WTC11 (cell line): ENCODE measurements around the gene NUP210. TPM values are rescaled to one million over a fixed set of nuclear protein-coding genes. Genes with fewer than 3 reads are reported as not detected.

ENCODE experiments used
- ATAC-seq: fragments of 200-7000 bp; cut with Tn5 transposase; 2 replicates; pipeline ENCODE4 v1.10.0; 2021; ENCODE audit warnings: mild to moderate bottlenecking, moderate library complexity
- CTCF ChIA-PET: fragments of 300-600 bp; sonication (Branson Sonifier 250); formaldehyde crosslinking; loops from one replicate; lab custom pipeline; 2021; ENCODE audit warnings: antibody characterized with exemption; lab: Charles Lee
- POLR2A ChIA-PET: fragments of 350-600 bp; sonication (Branson Sonifier 250); formaldehyde crosslinking; loops from one replicate; lab custom pipeline; 2021; ENCODE audit warnings: antibody characterized with exemption; lab: Charles Lee
- DNase-seq: peaks from one replicate; pipeline ENCODE4 v3.0.0; 2021; ENCODE audit warnings: low spot score
- H3K27ac Mint-ChIP-seq: 2 replicates; pipeline ENCODE4 v1.8.0; 2021; ENCODE audit warnings: mixed read lengths
- H3K27me3 Mint-ChIP-seq: 2 replicates; pipeline ENCODE4 v1.8.0; 2021; ENCODE audit warnings: low read depth, mild to moderate bottlenecking, moderate library complexity, mixed read lengths
- H3K36me3 Mint-ChIP-seq: 2 replicates; pipeline ENCODE4 v1.8.0; 2021; ENCODE audit warnings: mixed read lengths
- H3K4me1 Mint-ChIP-seq: 2 replicates; pipeline ENCODE4 v1.8.0; 2022; ENCODE audit warnings: mixed read lengths
- H3K4me3 Mint-ChIP-seq: 2 replicates; pipeline ENCODE4 v1.8.0; 2021; ENCODE audit warnings: mild to moderate bottlenecking, moderate library complexity, mixed read lengths
- H3K9me3 Mint-ChIP-seq: 2 replicates; pipeline ENCODE4 v1.8.0; 2021; ENCODE audit warnings: mixed read lengths
- CREM ChIP-seq: sonication (generic); formaldehyde crosslinking; IDR thresholded peaks from 2 replicates; pipeline ENCODE4 v1.8.1; 2022; ENCODE audit warnings: mild to moderate bottlenecking, missing genetic modification reagents, moderate library complexity
- E2F4 ChIP-seq: sonication (generic); formaldehyde crosslinking; IDR thresholded peaks from 2 replicates; pipeline ENCODE4 v1.8.1; 2022; ENCODE audit warnings: low read depth, mild to moderate bottlenecking, moderate library complexity, missing genetic modification reagents, borderline replicate concordance
- ETV6 ChIP-seq: sonication (generic); formaldehyde crosslinking; IDR thresholded peaks from 2 replicates; pipeline ENCODE4 v1.8.1; 2022; ENCODE audit warnings: mild to moderate bottlenecking, missing genetic modification reagents
- FOXK1 ChIP-seq: sonication (generic); formaldehyde crosslinking; IDR thresholded peaks from 2 replicates; pipeline ENCODE4 v1.8.0; 2022; ENCODE audit warnings: mild to moderate bottlenecking, moderate library complexity, missing genetic modification reagents
- GRHL2 ChIP-seq: fragments of 250-450 bp; sonication (Bioruptor Pico); IDR thresholded peaks from 2 replicates; pipeline ENCODE4 v1.8.0; 2022; ENCODE audit warnings: mild to moderate bottlenecking, moderate library complexity; ENCODE audit not compliant: insufficient replicate concordance, severe bottlenecking
- MLX ChIP-seq: sonication (generic); formaldehyde crosslinking; IDR thresholded peaks from 2 replicates; pipeline ENCODE4 v1.8.1; 2023; ENCODE audit warnings: mild to moderate bottlenecking, missing genetic modification reagents, moderate library complexity
- MYBL2 ChIP-seq: sonication (generic); formaldehyde crosslinking; IDR thresholded peaks from 2 replicates; pipeline ENCODE4 v1.8.1; 2023; ENCODE audit warnings: mild to moderate bottlenecking, moderate library complexity, missing genetic modification reagents
- NR2C2 ChIP-seq: sonication (generic); formaldehyde crosslinking; IDR thresholded peaks from 2 replicates; pipeline ENCODE4 v1.8.0; 2022; ENCODE audit warnings: mild to moderate bottlenecking, missing genetic modification reagents
- PRDM15 ChIP-seq: sonication (generic); formaldehyde crosslinking; IDR thresholded peaks from 2 replicates; pipeline ENCODE4 v1.8.0; 2022; ENCODE audit warnings: missing genetic modification reagents
- PREB ChIP-seq: sonication (generic); formaldehyde crosslinking; IDR thresholded peaks from 2 replicates; pipeline ENCODE4 v1.8.1; 2022; ENCODE audit warnings: mild to moderate bottlenecking, missing genetic modification reagents, moderate library complexity, borderline replicate concordance
- RORB ChIP-seq: fragments of 250-450 bp; sonication (Bioruptor Pico); IDR thresholded peaks from 2 replicates; pipeline ENCODE4 v1.9.0; 2021; ENCODE audit warnings: mild to moderate bottlenecking
- SMAD4 ChIP-seq: sonication (generic); formaldehyde crosslinking; IDR thresholded peaks from 2 replicates; pipeline ENCODE4 v1.8.0; 2022; ENCODE audit warnings: mild to moderate bottlenecking, missing genetic modification reagents
- TCF7 ChIP-seq: sonication (generic); formaldehyde crosslinking; IDR thresholded peaks from 2 replicates; pipeline ENCODE4 v1.8.0; 2022; ENCODE audit warnings: mild to moderate bottlenecking, low read depth, missing genetic modification reagents, moderate library complexity
- TEAD4 ChIP-seq: sonication (generic); formaldehyde crosslinking; IDR thresholded peaks from 2 replicates; pipeline ENCODE4 v1.8.0; 2022; ENCODE audit warnings: mild to moderate bottlenecking, missing genetic modification reagents
- USF1 ChIP-seq: sonication (generic); formaldehyde crosslinking; IDR thresholded peaks from 2 replicates; pipeline ENCODE4 v1.8.0; 2022; ENCODE audit warnings: mild to moderate bottlenecking, missing genetic modification reagents
- USF2 ChIP-seq: sonication (generic); formaldehyde crosslinking; IDR thresholded peaks from 2 replicates; pipeline ENCODE4 v1.8.1; 2023; ENCODE audit warnings: mild to moderate bottlenecking, missing genetic modification reagents, moderate library complexity
- ZNF219 ChIP-seq: sonication (generic); formaldehyde crosslinking; IDR thresholded peaks from 2 replicates; pipeline ENCODE4 v1.8.0; 2023; ENCODE audit warnings: missing genetic modification reagents, mild to moderate bottlenecking, borderline replicate concordance
- ZNF317 ChIP-seq: sonication (generic); formaldehyde crosslinking; IDR thresholded peaks from 2 replicates; pipeline ENCODE4 v1.8.1; 2023; ENCODE audit warnings: low read depth, mild to moderate bottlenecking, moderate library complexity, missing genetic modification reagents, borderline replicate concordance
- ZNF416 ChIP-seq: fragments of 250-450 bp; sonication (Bioruptor Pico); IDR thresholded peaks from 2 replicates; pipeline ENCODE4 v1.9.0; 2021; ENCODE audit warnings: mild to moderate bottlenecking, inconsistent platforms
- ZNF423 ChIP-seq: fragments of 250-450 bp; sonication (Bioruptor Pico); IDR thresholded peaks from 2 replicates; pipeline ENCODE4 v2.1.2; 2022; ENCODE audit warnings: mild to moderate bottlenecking, moderate library complexity
- ZNF532 ChIP-seq: fragments of 250-450 bp; sonication (Bioruptor Pico); IDR thresholded peaks from 2 replicates; pipeline ENCODE4 v1.9.0; 2021; ENCODE audit warnings: mild to moderate bottlenecking, borderline replicate concordance
- ZNF671 ChIP-seq: fragments of 250-450 bp; sonication (Bioruptor Pico); IDR thresholded peaks from 2 replicates; pipeline ENCODE4 v1.8.0; 2021; ENCODE audit warnings: mild to moderate bottlenecking
- total RNA-seq: library from RNA; stranded (reverse); gene quantifications from 3 replicates; pipeline ENCODE4 v1.2.3, GENCODE V29; 2021

Gene NUP210
- total RNA-seq, 1 experiment from 2014 or later = 59.2 TPM

- no peak for TF ChIP-seq CREM (CRISPR knock-in tag)
- no peak for TF ChIP-seq ZNF532 (CRISPR knock-in tag)
- no peak for TF ChIP-seq ZNF423 (CRISPR knock-in tag)
- no peak for TF ChIP-seq ZNF317 (CRISPR knock-in tag)
- TF ChIP-seq USF1 = no peak
- no peak for TF ChIP-seq SMAD4
- no peak for TF ChIP-seq TCF7 (CRISPR knock-in tag)
- TF ChIP-seq, all 79 proteins: peak for 0
These were observed 103.5 kb downstream of the NUP210 start (continued) for GRCh38 chr3:13316603-13317002.

- Mint-ChIP-seq H3K36me3 (peaks cover 36% of the 10 kb centered on the region), H3K4me3 (no peak overlapping the region)
- no peak for DNase-seq
- TF ChIP-seq TEAD4 (CRISPR knock-in tag) = no peak
- TF ChIP-seq PRDM15 (CRISPR knock-in tag) = no peak
- TF ChIP-seq GRHL2 (CRISPR knock-in tag) = no peak
- no peak for TF ChIP-seq MYBL2
- TF ChIP-seq CREM (CRISPR knock-in tag) = no peak
- no peak for TF ChIP-seq FOXK1 (CRISPR knock-in tag)
- TF ChIP-seq RORB (CRISPR knock-in tag) = no peak
- no peak for TF ChIP-seq NR2C2
- TF ChIP-seq ZNF671 (CRISPR knock-in tag) = no peak
- TF ChIP-seq ZNF416 = no peak
- TF ChIP-seq MLX (CRISPR knock-in tag) = no peak
- TF ChIP-seq E2F4 (CRISPR knock-in tag) = no peak
- no peak for TF ChIP-seq PREB (CRISPR knock-in tag)
- TF ChIP-seq TCF7 (CRISPR knock-in tag) = no peak
- no peak for TF ChIP-seq USF2 (CRISPR knock-in tag)
- TF ChIP-seq ZNF219 (CRISPR knock-in tag) = no peak
- TF ChIP-seq ETV6 (CRISPR knock-in tag) = no peak
- TF ChIP-seq, all 79 proteins: peak for 0
- ChIA-PET POLR2A (no interaction called here), CTCF (no interaction called here)
- H3K27me3 Mint-ChIP-seq = no peaks in the 10 kb centered on the region
- no peak for ATAC-seq
- no peaks in the 10 kb centered on the region for H3K4me1 Mint-ChIP-seq
- H3K27ac Mint-ChIP-seq = no peak overlapping the region
- no peaks in the 10 kb centered on the region for H3K9me3 Mint-ChIP-seq
These were observed 105.2 kb downstream of the NUP210 start for GRCh38 chr3:13314877-13315276.
